GM18508 (cell line): ENCODE measurements around the gene CA12.

Experiments used
- ATAC-seq: cut with Tn5 transposase; IDR thresholded peaks from one replicate; pipeline ENCODE4 v1.9.1; 2021; ENCODE audit warnings: moderate number of reproducible peaks; ENCODE audit not compliant: insufficient read depth, unreplicated experiment

CA12 gene

GRCh38 chr15:63402498-63403253 is 21.0 kb upstream of the CA12 start:
- ATAC-seq, result no peak

- no peak for ATAC-seq
These were observed 20.3 kb upstream of the CA12 start for GRCh38 chr15:63401714-63402497.

GRCh38 chr15:63401078-63401477 is 19.4 kb upstream of the CA12 start:
- no peak for ATAC-seq

- no peak for ATAC-seq
These were observed 16.8 kb upstream of the CA12 start for GRCh38 chr15:63398456-63398855.

GRCh38 chr15:63396152-63396928 is 14.7 kb upstream of the CA12 start:
- no peak for ATAC-seq

GRCh38 chr15:63395730-63396151 is 14.1 kb upstream of the CA12 start:
- ATAC-seq, result no peak

- no peak for ATAC-seq
These were observed 10.8 kb upstream of the CA12 start for GRCh38 chr15:63392361-63393009.

- no peak for ATAC-seq
These were observed 10.2 kb upstream of the CA12 start for GRCh38 chr15:63391669-63392360.

- ATAC-seq, result no peak
These were observed 9.0 kb upstream of the CA12 start for GRCh38 chr15:63390689-63391088.

- ATAC-seq, result no peak
These were observed 8.4 kb upstream of the CA12 start for GRCh38 chr15:63389902-63390670.

- no peak for ATAC-seq
These were observed 6.9 kb upstream of the CA12 start for GRCh38 chr15:63388511-63388910.

GRCh38 chr15:63387748-63388493 is 6.3 kb upstream of the CA12 start:
- ATAC-seq, result no peak

- ATAC-seq, result no peak
These were observed 4.4 kb upstream of the CA12 start for GRCh38 chr15:63385911-63386531.

- no peak for ATAC-seq
These were observed 3.3 kb upstream of the CA12 start for GRCh38 chr15:63384906-63385305.

GRCh38 chr15:63382966-63383710 is 1.5 kb upstream of the CA12 start:
- ATAC-seq, result no peak

GRCh38 chr15:63380808-63381282 is 801 bp downstream of the CA12 start:
- no peak for ATAC-seq

- no peak for ATAC-seq
These were observed 1.4 kb downstream of the CA12 start for GRCh38 chr15:63380151-63380807.
